CD4-positive, alpha-beta T cell (primary cell): ENCODE data around the gene VWA8. TPM values are rescaled to one million over a fixed set of nuclear protein-coding genes. Genes with fewer than 3 reads are reported as not detected.

ENCODE experiments used
- ATAC-seq: fragments of 200-7000 bp; cut with Tn5 transposase; one replicate; pipeline ENCODE4 v1.10.0; 2022; ENCODE audit warnings: mild to moderate bottlenecking; ENCODE audit not compliant: poor library complexity
- CTCF ChIA-PET: fragments of 350-600 bp; sonication (Branson Sonifier 250); formaldehyde crosslinking; loops from one replicate; lab custom pipeline; 2021; ENCODE audit warnings: antibody characterized with exemption, inconsistent platforms; lab: Charles Lee
- POLR2A ChIA-PET: fragments of 350-600 bp; sonication (Branson Sonifier 250); formaldehyde crosslinking; loops from one replicate; lab custom pipeline; 2021; ENCODE audit warnings: antibody characterized with exemption, inconsistent platforms; lab: Charles Lee
- DNase-seq, 14 experiments: peaks; one replicate each; pipeline ENCODE4 v3.0.0-alpha.2; 2013 to 2020; ENCODE audit warnings: mixed read lengths in 2 of 14
- H3K27ac ChIP-seq, 2 donors: one replicate each; pipeline versions ENCODE4 v1.5.1 to v1.7.0; 2013; ENCODE audit warnings: low read length in 2 of 2, low read depth in 1 of 2, mild to moderate bottlenecking in 1 of 2
- H3K27me3 ChIP-seq, 2 experiments: 1 replicate in 1 of 2; 2 replicates in 1 of 2; pipeline versions ENCODE4 v1.6.1 to v1.7.0; 2013; ENCODE audit warnings: low read length in 2 of 2, control low read depth in 1 of 2, mild to moderate bottlenecking in 1 of 2, moderate library complexity in 1 of 2; ENCODE audit not compliant: insufficient read depth in 2 of 2, control insufficient read depth in 1 of 2
- H3K36me3 ChIP-seq: one replicate; pipeline ENCODE4 v1.6.1; 2013; ENCODE audit warnings: low read length, control low read depth; ENCODE audit not compliant: insufficient read depth
- H3K4me1 ChIP-seq: one replicate; pipeline ENCODE4 v1.6.1; 2013; ENCODE audit warnings: low read length, control low read depth; ENCODE audit not compliant: insufficient read depth
- H3K4me3 ChIP-seq: one replicate; pipeline ENCODE4 v1.5.1; 2013; ENCODE audit warnings: mild to moderate bottlenecking, low read length, moderate library complexity
- H3K9me3 ChIP-seq, 2 experiments: 1 replicate in 1 of 2; 2 replicates in 1 of 2; pipeline versions ENCODE4 v1.6.1 to v1.7.0; 2013; ENCODE audit warnings: low read length in 2 of 2, mild to moderate bottlenecking in 2 of 2, control low read depth in 1 of 2, moderate library complexity in 1 of 2; ENCODE audit not compliant: control insufficient read depth in 1 of 2, insufficient read depth in 1 of 2
- H3K27ac Mint-ChIP-seq: one replicate; pipeline ENCODE4 v1.8.0; 2020; ENCODE audit warnings: mixed read lengths
- H3K27me3 Mint-ChIP-seq: one replicate; pipeline ENCODE4 v1.8.0; 2021; ENCODE audit warnings: mixed read lengths
- H3K36me3 Mint-ChIP-seq: one replicate; pipeline ENCODE4 v1.8.0; 2021; ENCODE audit warnings: low read depth, mixed read lengths
- H3K4me1 Mint-ChIP-seq: one replicate; pipeline ENCODE4 v1.8.0; 2021; ENCODE audit warnings: low read depth, mixed read lengths
- H3K4me3 Mint-ChIP-seq: one replicate; pipeline ENCODE4 v1.8.0; 2020; ENCODE audit warnings: mild to moderate bottlenecking, mixed read lengths
- H3K9me3 Mint-ChIP-seq: one replicate; pipeline ENCODE4 v1.8.0; 2020; ENCODE audit warnings: mixed read lengths
- CTCF ChIP-seq: fragments of 200-600 bp; IDR thresholded peaks from one replicate; pipeline ENCODE4 v1.8.0; 2022; ENCODE audit warnings: antibody characterized with exemption, mild to moderate bottlenecking
- intact Hi-C, 2 experiments: fragments of 100-400 bp; cut with DNase I in 1 of 2; cut with micrococcal nuclease in 1 of 2; formaldehyde crosslinking; loops; one replicate each; pipeline versions ENCODE4 v1.15.1 to v1.9.0; 2023 to 2025; cut with DNase I, micrococcal nuclease
- total RNA-seq, 174 experiments: library from RNA in 2 of 174; stranded (reverse) in 2 of 174; gene quantifications; one replicate each; pipeline ENCODE4 v1.2.3 and lab custom pipeline; 2021 to 2026

The VWA8 gene
- total RNA-seq, 2 experiments from 2014 or later, result 18.7 to 19.0 TPM

GRCh38 chr13:41897126-41897525 is 63.8 kb downstream of the VWA8 start:
- Mint-ChIP-seq H3K9me3 (no peaks in the 10 kb centered on the region), H3K27ac (no peak overlapping the region), H3K4me3 (no peak overlapping the region), H3K27me3 (no peaks in the 10 kb centered on the region), H3K4me1 (peaks cover 7% of the 10 kb centered on the region), H3K36me3 (peaks cover 22% of the 10 kb centered on the region)
- Histone ChIP-seq H3K36me3 (no peaks in the 10 kb centered on the region), H3K27ac (no peak overlapping the region), H3K9me3 (no peaks in the 10 kb centered on the region), H3K4me1 (no peaks in the 10 kb centered on the region), H3K4me3 (no peak overlapping the region), H3K27me3 (no peaks in the 10 kb centered on the region)
- ChIA-PET POLR2A (no interaction called here), CTCF (no interaction called here)
- ATAC-seq (no peak), DNase-seq (no peak)
- intact Hi-C loops, result no loop called here
- TF ChIP-seq CTCF, result no peak

- H3K27ac Mint-ChIP-seq, result no peak overlapping the region
- Histone ChIP-seq H3K27ac (no peak overlapping the region), H3K4me3 (no peak overlapping the region), H3K9me3 (no peaks in the 10 kb centered on the region), H3K36me3 (peaks cover 7% of the 10 kb centered on the region), H3K4me1 (no peaks in the 10 kb centered on the region), H3K27me3 (no peaks in the 10 kb centered on the region)
- no peaks in the 10 kb centered on the region for H3K27me3 Mint-ChIP-seq
- ATAC-seq (no peak), DNase-seq (no peak)
- no peak overlapping the region for H3K4me3 Mint-ChIP-seq
- H3K4me1 Mint-ChIP-seq, result peaks cover 7% of the 10 kb centered on the region
- TF ChIP-seq CTCF, result no peak
- CTCF ChIA-PET, result interaction anchor here (0.7 kb wide), 1 partner anchor 11 kb away, joined by 3 read pairs; no protein-coding TSS in a partner anchor
- intact Hi-C loops, result no loop called here
- H3K36me3 Mint-ChIP-seq, result peaks cover 35% of the 10 kb centered on the region
- H3K9me3 Mint-ChIP-seq, result no peaks in the 10 kb centered on the region
- POLR2A ChIA-PET, result no interaction called here
These were observed 65.4 kb downstream of the VWA8 start for GRCh38 chr13:41895478-41895877.

- no peaks in the 10 kb centered on the region for H3K9me3 ChIP-seq
- Mint-ChIP-seq H3K27ac (no peak overlapping the region), H3K4me1 (peaks cover 7% of the 10 kb centered on the region), H3K27me3 (no peaks in the 10 kb centered on the region), H3K36me3 (peaks cover 66% of the 10 kb centered on the region), H3K9me3 (no peaks in the 10 kb centered on the region), H3K4me3 (no peak overlapping the region)
- intact Hi-C loops, result no loop called here
- no peak for TF ChIP-seq CTCF
- H3K4me3 ChIP-seq, result no peak overlapping the region
- H3K27ac ChIP-seq, result no peak overlapping the region
- no peaks in the 10 kb centered on the region for H3K4me1 ChIP-seq
- ChIA-PET POLR2A (no interaction called here), CTCF (no interaction called here)
- no peak for DNase-seq
- no peaks in the 10 kb centered on the region for H3K27me3 ChIP-seq
- ATAC-seq, result no peak
- peaks cover 14% of the 10 kb centered on the region for H3K36me3 ChIP-seq
These were observed 69.8 kb downstream of the VWA8 start for GRCh38 chr13:41891119-41891518.
